Islet precursor cell (in vitro differentiated cells): ENCODE measurements around the gene NOS1AP.
"Not testable (repeated sequence)": the region's sequence is repeated elsewhere in the genome, so short reads cannot be mapped to it uniquely, and the experiment has no call there.

ENCODE experiments used
- DNase-seq: peaks from one replicate; pipeline ENCODE4 v3.0.0-alpha.2; 2018

The NOS1AP gene

DNA sequence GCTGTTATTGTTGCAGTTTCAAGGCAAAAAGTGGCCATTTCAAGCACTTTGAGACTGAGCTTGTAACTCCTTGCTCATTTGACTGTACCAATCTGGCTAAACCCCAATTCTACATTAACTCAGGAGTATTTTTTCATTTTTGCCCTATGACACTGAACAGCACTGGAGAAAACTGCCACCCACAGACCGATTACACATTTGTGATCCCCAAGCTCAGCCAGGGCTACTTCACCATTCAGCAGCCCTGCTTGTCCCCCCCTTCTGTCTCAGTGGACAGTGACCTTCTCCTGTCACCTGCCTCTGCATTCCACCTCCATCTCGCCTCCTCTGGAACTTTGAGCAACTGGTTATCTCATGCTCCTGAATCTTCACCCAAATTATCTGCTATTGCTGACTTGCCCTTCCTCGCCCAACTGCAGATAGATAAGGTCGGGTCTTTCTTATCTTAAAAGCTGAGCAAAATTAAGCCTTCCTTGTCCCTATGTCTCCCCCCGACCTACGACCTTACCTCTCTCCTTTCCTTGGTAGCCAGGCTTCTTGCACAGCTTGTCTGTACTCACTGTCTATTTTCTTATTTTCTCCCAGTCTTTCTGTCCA is 281.9 kb downstream of the NOS1AP start:
- no peak for DNase-seq

GRCh38 chr1:162351874-162352273 is 282.4 kb downstream of the NOS1AP start:
- DNase-seq = not testable (repeated sequence)

DNA sequence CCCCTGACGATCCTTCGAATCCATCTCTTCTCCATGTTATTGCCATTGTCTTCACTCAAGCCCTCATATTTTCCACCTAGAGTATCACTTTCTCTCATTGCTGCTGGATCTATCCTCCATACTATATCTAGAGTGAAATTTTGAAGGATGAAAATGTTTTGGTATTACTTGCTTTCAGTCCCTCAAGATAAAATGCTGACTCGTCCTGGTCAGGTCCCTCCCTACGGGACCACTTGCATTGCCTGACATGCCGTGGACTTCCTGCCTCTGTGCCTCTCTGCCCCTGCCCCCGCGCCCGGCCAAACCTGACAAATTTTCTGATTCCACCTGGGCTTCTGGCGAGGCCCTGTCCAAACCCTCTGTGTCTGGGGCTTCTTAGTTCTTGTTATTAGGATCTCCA is 283.6 kb downstream of the NOS1AP start:
- DNase-seq = no peak

GRCh38 chr1:162353702-162354101 is 284.2 kb downstream of the NOS1AP start:
- DNase-seq = no peak

GRCh38 chr1:162357681-162358266 is 288.3 kb downstream of the NOS1AP start:
- DNase-seq = no peak

DNA sequence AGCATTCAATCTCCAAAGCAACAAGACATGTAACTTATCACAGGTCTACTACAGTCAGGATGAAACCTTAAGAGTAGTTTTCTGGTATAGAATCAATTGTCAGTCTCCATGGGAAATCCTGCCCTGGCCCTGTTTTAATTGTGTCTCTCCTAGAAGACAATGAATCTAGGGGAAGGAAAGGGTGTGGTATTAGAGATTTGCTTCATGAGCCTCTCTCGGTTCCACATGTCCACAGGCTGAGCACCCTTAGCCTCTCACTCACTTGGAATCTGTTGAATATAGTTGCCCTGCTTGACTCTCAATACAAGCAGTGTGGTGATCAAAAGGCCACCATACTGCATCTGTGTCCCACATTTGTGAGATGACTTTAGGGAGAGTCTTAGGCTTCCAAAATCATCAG is 289.4 kb downstream of the NOS1AP start:
- no peak for DNase-seq

GRCh38 chr1:162359523-162360236 is 290.2 kb downstream of the NOS1AP start:
- no peak for DNase-seq

DNA sequence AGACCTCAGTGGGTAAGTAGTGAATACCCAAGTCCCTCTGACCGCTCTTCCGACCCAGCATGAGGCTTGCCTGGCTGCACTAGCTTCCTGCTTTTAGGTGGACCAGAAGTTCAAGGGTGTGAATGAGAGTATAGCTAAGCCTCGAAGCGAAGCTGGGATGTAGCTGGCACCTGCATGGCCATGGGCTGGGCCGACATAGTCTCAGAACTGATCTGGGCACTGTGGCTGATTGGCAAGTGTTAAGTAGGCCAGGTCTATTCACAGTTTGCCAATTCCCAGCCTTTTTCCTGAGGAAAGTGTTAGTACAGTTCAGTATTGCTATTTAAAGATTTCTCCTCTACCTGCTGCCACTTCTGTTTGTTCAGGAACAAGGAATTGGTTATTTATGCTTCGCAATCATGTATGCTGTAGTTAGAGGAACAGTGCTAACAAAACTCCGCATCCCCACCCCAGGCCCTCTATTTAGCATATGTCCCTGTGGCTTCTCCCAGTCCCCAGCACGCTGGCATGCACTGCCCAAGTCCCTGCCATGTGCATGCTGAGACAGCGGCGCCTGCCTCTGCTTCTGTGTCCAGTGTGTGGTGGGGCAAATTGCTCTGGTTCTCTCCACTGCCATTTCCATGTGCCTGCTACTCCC is 290.9 kb downstream of the NOS1AP start:
- no peak for DNase-seq

- no peak for DNase-seq
Measured at GRCh38 chr1:162360874-162361260, 291.4 kb downstream of the NOS1AP start.

DNA sequence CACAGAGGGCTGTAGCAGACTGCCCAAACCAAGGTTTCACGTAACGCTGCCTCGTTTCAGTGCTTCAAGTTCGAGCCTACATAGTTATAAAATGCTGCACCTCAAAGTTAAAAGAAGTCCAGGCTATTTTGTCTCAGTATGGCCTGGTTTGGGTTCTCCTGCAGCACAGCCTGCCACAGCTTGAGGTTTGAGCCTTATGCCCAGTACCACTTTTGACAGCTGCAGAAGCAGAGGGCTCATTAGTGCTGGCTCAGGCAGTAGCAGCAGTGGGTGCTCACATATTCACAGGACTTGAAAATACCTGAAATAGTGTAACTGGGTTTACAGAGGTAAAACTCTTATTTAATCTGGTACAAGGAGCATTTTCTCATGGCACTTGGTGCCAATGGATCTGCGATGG is 291.9 kb downstream of the NOS1AP start:
- no peak for DNase-seq

GRCh38 chr1:162363823-162364222 is 294.3 kb downstream of the NOS1AP start:
- no peak for DNase-seq

DNA sequence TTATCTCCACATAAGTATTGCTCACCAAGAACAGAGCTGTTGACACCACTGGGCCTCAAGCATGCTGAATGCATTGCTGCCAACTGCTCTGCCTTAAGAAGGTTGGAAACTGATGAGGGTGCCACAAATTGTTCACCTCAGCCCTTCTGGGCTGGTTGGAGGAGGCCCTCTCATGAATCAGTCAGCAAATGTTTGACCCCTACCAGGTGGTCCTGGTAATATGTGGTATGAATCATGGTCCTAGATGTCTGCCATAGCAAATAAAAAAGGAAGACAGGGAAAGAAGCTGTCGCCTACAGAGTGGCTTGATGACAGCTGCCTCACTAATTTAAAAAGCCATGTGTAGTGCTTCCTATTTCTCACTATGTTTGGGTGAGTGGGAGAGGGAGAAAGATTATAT is 295.0 kb downstream of the NOS1AP start:
- no peak for DNase-seq

GRCh38 chr1:162365284-162366020 is 296.0 kb downstream of the NOS1AP start:
- DNase-seq = no peak

DNA sequence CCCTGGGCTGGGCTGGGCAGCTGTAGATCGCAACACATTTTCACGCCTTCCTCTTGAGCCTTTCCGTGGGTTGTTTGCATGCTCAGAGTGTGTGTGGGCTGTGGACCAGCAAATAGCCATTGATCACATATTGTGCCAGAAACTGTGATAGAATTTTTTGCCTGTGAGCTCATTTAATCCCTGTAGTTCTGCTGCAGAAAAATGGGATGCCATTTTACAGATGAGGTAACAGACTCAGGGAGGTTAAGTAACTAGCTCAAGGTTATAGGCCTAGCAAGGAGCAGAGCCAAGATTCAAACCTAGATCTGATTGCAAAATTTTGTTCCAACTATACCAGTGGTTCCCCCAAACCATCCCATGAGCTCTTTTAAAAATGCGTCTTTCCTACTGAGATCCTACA is 296.7 kb downstream of the NOS1AP start:
- DNase-seq = no peak

DNA sequence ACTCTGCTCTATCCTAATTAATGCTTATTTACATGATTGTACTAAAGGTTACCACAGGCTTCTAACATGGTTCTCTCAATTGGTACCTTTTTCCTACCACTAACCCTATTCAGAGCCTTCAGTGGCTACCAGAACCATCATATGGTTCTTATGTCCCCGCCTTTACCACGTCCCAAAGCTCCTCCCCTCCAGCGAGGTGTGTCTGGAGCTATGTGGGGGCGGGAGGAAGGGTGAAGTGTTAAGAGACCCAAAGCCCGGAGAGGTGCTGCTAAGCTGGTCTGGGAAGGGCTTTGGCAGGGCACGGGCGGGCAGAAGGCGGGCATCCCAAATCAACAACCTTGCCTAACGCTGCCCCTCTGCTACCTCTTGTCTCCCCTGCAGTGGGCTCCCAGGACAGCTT is 297.2 kb downstream of the NOS1AP start:
- no peak for DNase-seq

DNA sequence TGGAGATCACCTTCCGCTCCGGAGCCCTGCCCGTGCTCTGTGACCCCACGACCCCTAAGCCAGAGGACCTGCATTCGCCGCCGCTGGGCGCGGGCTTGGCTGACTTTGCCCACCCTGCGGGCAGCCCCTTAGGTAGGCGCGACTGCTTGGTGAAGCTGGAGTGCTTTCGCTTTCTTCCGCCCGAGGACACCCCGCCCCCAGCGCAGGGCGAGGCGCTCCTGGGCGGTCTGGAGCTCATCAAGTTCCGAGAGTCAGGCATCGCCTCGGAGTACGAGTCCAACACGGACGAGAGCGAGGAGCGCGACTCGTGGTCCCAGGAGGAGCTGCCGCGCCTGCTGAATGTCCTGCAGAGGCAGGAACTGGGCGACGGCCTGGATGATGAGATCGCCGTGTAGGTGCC is 297.6 kb downstream of the NOS1AP start:
- DNase-seq = no peak

DNA sequence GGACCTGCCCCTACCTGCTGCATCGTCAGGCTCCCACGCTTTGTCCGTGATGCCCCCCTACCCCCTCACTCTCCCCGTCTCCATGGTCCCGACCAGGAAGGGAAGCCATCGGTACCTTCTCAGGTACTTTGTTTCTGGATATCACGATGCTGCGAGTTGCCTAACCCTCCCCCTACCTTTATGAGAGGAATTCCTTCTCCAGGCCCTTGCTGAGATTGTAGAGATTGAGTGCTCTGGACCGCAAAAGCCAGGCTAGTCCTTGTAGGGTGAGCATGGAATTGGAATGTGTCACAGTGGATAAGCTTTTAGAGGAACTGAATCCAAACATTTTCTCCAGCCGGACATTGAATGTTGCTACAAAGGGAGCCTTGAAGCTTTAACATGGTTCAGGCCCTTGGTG is 298.3 kb downstream of the NOS1AP start:
- DNase-seq = peak; percentile 77

GRCh38 chr1:162368451-162368850 is 299.0 kb downstream of the NOS1AP start:
- DNase-seq = no peak

- no peak for DNase-seq
Measured at GRCh38 chr1:162369571-162369970, 300.1 kb downstream of the NOS1AP start.

DNA sequence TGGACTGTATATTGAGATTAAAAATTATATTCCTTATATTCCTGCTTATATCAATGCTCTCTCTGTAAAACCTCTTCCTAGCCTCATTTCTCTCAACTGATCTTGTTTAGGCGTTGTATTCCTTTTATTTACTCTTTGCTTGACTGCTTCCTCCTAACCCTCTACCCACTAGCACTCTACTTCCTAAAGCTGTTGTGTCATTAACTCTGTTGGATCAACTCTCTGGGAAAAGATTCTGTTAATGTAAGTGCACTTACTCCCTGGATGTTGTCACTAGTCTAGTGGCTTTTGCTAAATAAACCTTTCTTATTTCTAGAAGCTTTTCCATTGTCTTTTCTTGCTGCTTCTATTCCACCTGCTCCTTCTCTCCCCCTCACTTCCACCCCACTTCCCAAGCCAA is 300.7 kb downstream of the NOS1AP start:
- DNase-seq = no peak

GRCh38 chr1:162370721-162371120 is 301.2 kb downstream of the NOS1AP start:
- no peak for DNase-seq

DNA sequence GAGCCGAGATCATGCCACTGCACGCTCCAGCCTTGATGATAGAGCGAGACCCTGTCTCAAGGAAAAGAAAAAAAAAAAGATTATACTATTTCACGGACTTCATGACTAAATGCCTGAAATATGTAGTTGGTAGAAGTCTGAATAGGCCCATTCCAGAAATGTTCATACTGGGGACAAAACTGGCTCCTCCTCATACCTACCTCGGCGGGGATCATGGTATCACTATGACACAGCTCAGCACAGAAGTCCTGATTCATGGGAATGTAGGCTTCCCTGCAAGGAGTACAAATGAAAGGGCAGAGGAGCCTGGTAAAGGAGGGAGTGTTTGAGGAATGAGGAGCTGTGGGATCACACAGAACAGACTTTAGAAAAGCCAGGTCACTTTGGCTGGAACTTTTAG is 302.1 kb downstream of the NOS1AP start:
- DNase-seq = peak; percentile 73
